ENCODE data around the gene KCNH2. TPM values are rescaled to one million over a fixed set of nuclear protein-coding genes. Genes with fewer than 3 reads are reported as not detected.

Gene KCNH2
- total and polyA plus RNA-seq, 2 of the 8 experiments (the other 6 are each of a cell fraction or from before 2014, with no cell fraction given), result 8.0 to 15.0 TPM

GRCh38 chr7:150928541-150928940 is 49.6 kb downstream of the KCNH2 start (continued):
- TF ChIP-seq CHD7 (IDR thresholded peaks at IDR 0.05; ENCODE audit: insufficient replicate concordance, low read length), result no peak
- no peak for TF ChIP-seq MAFK (IDR thresholded peaks at IDR 0.05; ENCODE audit: low read depth, low read length)
- no peak for TF ChIP-seq CREB1 (IDR thresholded peaks at IDR 0.05)
- no peak for TF ChIP-seq CHD1 (IDR thresholded peaks at IDR 0.05; ENCODE audit: low read depth, low read length)
- TF ChIP-seq RAD21 (IDR thresholded peaks at IDR 0.05 in 1 of 2, conservative IDR thresholded peaks at IDR 0.05 in 1 of 2; ENCODE audit: low read depth in 2 of 2, low read length in 2 of 2), result no peak
- no peak for TF ChIP-seq SIX5 (IDR thresholded peaks at IDR 0.05; ENCODE audit: low read depth, low read length)
- TF ChIP-seq KDM1A (IDR thresholded peaks at IDR 0.05; ENCODE audit: borderline replicate concordance, low read length), result no peak
- TF ChIP-seq GTF2F1 (IDR thresholded peaks at IDR 0.05; ENCODE audit: borderline replicate concordance, low read depth, low read length), result no peak
- TF ChIP-seq PHF8 (conservative IDR thresholded peaks at IDR 0.05; ENCODE audit: low read depth, low read length), result no peak

Data from H1 (cell line).